ENCODE results near the gene EXOC2.

DNA sequence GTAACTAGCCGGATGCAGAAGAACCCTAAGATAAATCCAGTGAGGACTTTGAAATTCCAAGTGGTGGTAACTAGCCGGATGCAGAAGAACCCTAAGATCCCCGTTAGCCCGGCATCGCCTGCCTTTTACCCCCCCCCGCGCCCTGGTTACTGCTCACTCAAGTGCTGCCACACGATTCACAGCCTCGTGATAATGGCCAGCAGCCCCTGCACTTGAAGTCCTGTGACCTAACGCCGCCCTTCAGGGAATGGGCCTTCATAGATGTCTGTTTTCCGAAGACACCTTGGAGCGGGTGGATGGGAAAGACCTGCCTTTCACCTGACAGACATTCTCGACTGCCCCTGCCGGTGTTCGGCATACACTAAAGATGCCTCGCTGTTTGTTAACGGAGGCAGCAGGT lies 163.9 kb downstream of the EXOC2 start:
- TF ChIP-seq, protein P1, sequence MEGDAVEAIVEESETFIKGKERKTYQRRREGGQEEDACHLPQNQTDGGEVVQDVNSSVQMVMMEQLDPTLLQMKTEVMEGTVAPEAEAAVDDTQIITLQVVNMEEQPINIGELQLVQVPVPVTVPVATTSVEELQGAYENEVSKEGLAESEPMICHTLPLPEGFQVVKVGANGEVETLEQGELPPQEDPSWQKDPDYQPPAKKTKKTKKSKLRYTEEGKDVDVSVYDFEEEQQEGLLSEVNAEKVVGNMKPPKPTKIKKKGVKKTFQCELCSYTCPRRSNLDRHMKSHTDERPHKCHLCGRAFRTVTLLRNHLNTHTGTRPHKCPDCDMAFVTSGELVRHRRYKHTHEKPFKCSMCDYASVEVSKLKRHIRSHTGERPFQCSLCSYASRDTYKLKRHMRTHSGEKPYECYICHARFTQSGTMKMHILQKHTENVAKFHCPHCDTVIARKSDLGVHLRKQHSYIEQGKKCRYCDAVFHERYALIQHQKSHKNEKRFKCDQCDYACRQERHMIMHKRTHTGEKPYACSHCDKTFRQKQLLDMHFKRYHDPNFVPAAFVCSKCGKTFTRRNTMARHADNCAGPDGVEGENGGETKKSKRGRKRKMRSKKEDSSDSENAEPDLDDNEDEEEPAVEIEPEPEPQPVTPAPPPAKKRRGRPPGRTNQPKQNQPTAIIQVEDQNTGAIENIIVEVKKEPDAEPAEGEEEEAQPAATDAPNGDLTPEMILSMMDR (IDR thresholded peaks at IDR 0.05): no peak
- no peak for TF ChIP-seq POLR2A (IDR thresholded peaks at IDR 0.05)

All from lower leg skin (tissue), 3 donors.